Smooth muscle cell of the pulmonary artery (primary cell): ENCODE measurements around the gene HDHD2. TPM values are rescaled to one million over a fixed set of nuclear protein-coding genes. Genes with fewer than 3 reads are reported as not detected.

Source experiments
- total RNA-seq: library from RNA; depleted of rRNA; stranded (reverse); fragments of >200 nt; gene quantifications from 2 replicates; pipeline ENCODE4 v1.2.3, GENCODE V29; 2014

HDHD2 gene
- 15.4 and 20.9 TPM in 2 replicates for total RNA-seq

GRCh38 chr18:47150029-47150823 lies at the start of gene HDHD2:
Gene HDHD2, minus strand, starts transcription at chr18:47150500. Its CDS starts 14,061 bp downstream, at chr18:47136439.

GRCh38 chr18:47175898-47176575 lies 25.7 kb upstream of the HDHD2 start, which contains the start of gene IER3IP1:
Gene IER3IP1, minus strand, starts transcription at chr18:47176364. Its CDS starts 87 bp downstream, at chr18:47176277.

Other genes starting within 250 kb of the HDHD2 start
- gene PIAS2, start 233.0 kb downstream of the HDHD2 start, total RNA-seq = 22.1 and 31.4 TPM in 2 replicates
- gene KATNAL2, start 232.9 kb downstream of the HDHD2 start, total RNA-seq = 2.2 and 4.1 TPM in 2 replicates
- not detected in 2 replicates for gene ELOA2, start 114.9 kb downstream of the HDHD2 start, total RNA-seq
- 34.6 and 55.8 TPM in 2 replicates for gene IER3IP1, start 25.9 kb upstream of the HDHD2 start, total RNA-seq
- gene SKOR2, start 101.2 kb upstream of the HDHD2 start, total RNA-seq = not detected in 2 replicates